Osteoblast (primary cell): ENCODE data around the gene TMEM120A. TPM values are rescaled to one million over a fixed set of nuclear protein-coding genes. Genes with fewer than 3 reads are reported as not detected.

Source experiments
- DNase-seq: peaks from one replicate; pipeline ENCODE4 v3.0.0; 2011; ENCODE audit warnings: low spot score, mixed read lengths; ENCODE audit not compliant: insufficient read length; ENCODE audit errors: missing footprints
- H2AFZ ChIP-seq: 2 replicates; pipeline ENCODE4 v1.6.0; 2011; ENCODE audit warnings: mild to moderate bottlenecking, low read length
- H3K27ac ChIP-seq: 2 replicates; pipeline ENCODE4 v1.5.1; 2011; ENCODE audit warnings: mild to moderate bottlenecking, low read depth, low read length, moderate library complexity
- H3K27me3 ChIP-seq: 2 replicates; pipeline ENCODE4 v1.6.0; 2012; ENCODE audit warnings: mild to moderate bottlenecking, control low read depth, inconsistent platforms, low read length, moderate library complexity; ENCODE audit not compliant: insufficient read depth
- H3K36me3 ChIP-seq: 2 replicates; pipeline ENCODE4 v1.5.1; 2011; ENCODE audit warnings: mild to moderate bottlenecking, low read length, control low read depth, moderate library complexity; ENCODE audit not compliant: insufficient read depth
- H3K4me1 ChIP-seq: 2 replicates; pipeline ENCODE4 v1.5.1; 2011; ENCODE audit warnings: mild to moderate bottlenecking, low read length, control low read depth, moderate library complexity; ENCODE audit not compliant: insufficient read depth
- H3K4me2 ChIP-seq: 2 replicates; pipeline ENCODE4 v1.6.0; 2011; ENCODE audit warnings: mild to moderate bottlenecking, low read length; ENCODE audit not compliant: insufficient read depth
- H3K4me3 ChIP-seq: fragments of 200-600 bp; sonication (generic); 3 replicates; pipeline ENCODE4 v1.5.1; 2012; ENCODE audit warnings: mild to moderate bottlenecking, low read length, inconsistent platforms; ENCODE audit not compliant: insufficient read depth
- H3K79me2 ChIP-seq: 2 replicates; pipeline ENCODE4 v1.6.0; 2012; ENCODE audit warnings: mild to moderate bottlenecking, low read length, control low read depth, inconsistent platforms; ENCODE audit not compliant: insufficient read depth
- H3K9me3 ChIP-seq: 2 replicates; pipeline ENCODE4 v1.5.1; 2011; ENCODE audit warnings: low read depth, low read length, control low read depth
- H4K20me1 ChIP-seq: 2 replicates; pipeline ENCODE4 v1.6.0; 2012; ENCODE audit warnings: mild to moderate bottlenecking, low read length, control low read depth; ENCODE audit not compliant: insufficient read depth
- total RNA-seq: library from RNA; depleted of rRNA; stranded (reverse); fragments of >200 nt; gene quantifications from 2 replicates; pipeline ENCODE4 v1.2.3, GENCODE V29; 2012
- TF ChIP-seq, protein P1 (sequence below): IDR thresholded peaks from 2 replicates; pipeline ENCODE4 v1.5.1; 2011; ENCODE audit warnings: mild to moderate bottlenecking, low read depth, low read length, moderate library complexity; ENCODE audit errors: extremely low read depth

TMEM120A gene
- total RNA-seq, 1 donor, result 25.3 TPM

DNA sequence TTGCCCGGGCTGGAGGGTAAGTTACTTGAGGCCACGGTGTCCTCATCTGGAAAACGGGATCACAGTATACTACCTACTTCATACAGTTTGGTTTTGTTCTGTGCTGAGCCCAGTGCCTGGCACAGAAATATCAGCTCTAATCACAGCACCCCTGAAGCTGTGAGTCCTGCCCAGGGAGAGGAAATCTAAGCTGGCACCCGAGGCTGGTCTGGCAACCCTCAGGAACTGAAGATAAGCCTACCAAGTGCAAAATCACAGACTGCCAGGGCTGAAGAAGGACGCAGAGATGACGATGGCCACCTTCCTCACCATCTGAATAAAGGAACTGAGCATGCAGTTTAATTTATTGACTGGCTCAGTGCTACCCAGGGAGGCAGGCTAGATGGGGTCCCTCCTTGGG lies 7.7 kb upstream of the TMEM120A start:
- no peaks in the 10 kb centered on the region for H3K27me3 ChIP-seq
- H3K4me2 ChIP-seq, result no peak overlapping the region
- no peak overlapping the region for H3K27ac ChIP-seq
- peaks cover 3% of the 10 kb centered on the region for H4K20me1 ChIP-seq
- H3K4me3 ChIP-seq, result no peak overlapping the region
- H3K9me3 ChIP-seq, result no peaks in the 10 kb centered on the region
- no peaks in the 10 kb centered on the region for H3K79me2 ChIP-seq
- DNase-seq, result no peak
- peaks cover 27% of the 10 kb centered on the region for H3K36me3 ChIP-seq
- TF ChIP-seq, protein P1, sequence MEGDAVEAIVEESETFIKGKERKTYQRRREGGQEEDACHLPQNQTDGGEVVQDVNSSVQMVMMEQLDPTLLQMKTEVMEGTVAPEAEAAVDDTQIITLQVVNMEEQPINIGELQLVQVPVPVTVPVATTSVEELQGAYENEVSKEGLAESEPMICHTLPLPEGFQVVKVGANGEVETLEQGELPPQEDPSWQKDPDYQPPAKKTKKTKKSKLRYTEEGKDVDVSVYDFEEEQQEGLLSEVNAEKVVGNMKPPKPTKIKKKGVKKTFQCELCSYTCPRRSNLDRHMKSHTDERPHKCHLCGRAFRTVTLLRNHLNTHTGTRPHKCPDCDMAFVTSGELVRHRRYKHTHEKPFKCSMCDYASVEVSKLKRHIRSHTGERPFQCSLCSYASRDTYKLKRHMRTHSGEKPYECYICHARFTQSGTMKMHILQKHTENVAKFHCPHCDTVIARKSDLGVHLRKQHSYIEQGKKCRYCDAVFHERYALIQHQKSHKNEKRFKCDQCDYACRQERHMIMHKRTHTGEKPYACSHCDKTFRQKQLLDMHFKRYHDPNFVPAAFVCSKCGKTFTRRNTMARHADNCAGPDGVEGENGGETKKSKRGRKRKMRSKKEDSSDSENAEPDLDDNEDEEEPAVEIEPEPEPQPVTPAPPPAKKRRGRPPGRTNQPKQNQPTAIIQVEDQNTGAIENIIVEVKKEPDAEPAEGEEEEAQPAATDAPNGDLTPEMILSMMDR, result no peak
- H3K4me1 ChIP-seq, result no peaks in the 10 kb centered on the region
- no peak overlapping the region for H2AFZ ChIP-seq

DNA sequence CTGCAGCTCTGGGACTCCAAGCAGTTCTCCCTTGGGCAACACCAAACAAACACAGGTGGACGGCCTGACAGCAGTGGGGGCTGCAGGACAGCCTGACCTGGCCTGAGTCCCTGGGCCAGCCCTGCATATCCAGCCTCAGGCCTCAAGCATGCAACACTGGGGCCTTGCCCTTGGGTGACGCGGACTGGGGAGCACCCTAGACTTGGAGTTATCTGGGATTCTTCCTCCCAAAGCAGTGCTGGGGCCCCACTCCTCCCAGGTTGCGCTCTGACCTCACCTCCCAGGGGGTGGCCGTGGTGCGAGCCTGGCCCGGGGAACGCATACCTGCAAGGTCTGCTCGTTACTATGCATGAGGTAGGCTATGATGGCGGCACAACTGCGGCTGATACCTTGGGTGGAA lies 6.2 kb upstream of the TMEM120A start:
- Histone ChIP-seq H4K20me1 (peaks cover 3% of the 10 kb centered on the region), H3K4me1 (no peaks in the 10 kb centered on the region), H3K9me3 (no peaks in the 10 kb centered on the region), H3K36me3 (peaks cover 38% of the 10 kb centered on the region), H3K27ac (no peak overlapping the region), H3K4me3 (no peak overlapping the region), H2AFZ (no peak overlapping the region), H3K79me2 (no peaks in the 10 kb centered on the region), H3K27me3 (no peaks in the 10 kb centered on the region), H3K4me2 (no peak overlapping the region)
- TF ChIP-seq, protein P1, result no peak
- DNase-seq, result no peak

DNA sequence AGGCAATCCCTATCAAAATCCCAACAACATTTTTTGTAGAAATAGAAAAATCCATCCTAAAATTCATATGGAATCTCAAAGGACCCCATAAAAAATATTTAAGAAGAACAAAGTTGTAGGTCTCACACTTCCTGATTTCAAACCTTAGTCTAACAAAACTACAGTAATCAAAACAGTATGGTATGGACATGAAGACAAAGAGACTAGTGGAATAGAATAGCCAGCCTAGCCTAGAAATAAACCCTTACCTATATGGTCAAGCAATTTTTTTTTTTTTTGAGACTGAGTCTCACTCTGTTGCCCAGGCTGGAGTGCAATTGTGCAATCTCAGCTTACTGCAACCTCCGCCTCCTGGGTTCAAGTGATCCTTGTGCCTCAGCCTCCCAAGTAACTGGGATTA lies 3.6 kb upstream of the TMEM120A start:
- TF ChIP-seq, protein P1, result no peak
- H3K9me3 ChIP-seq, result no peaks in the 10 kb centered on the region
- H3K27ac ChIP-seq, result no peak overlapping the region
- H3K4me2 ChIP-seq, result no peak overlapping the region
- no peaks in the 10 kb centered on the region for H3K27me3 ChIP-seq
- H4K20me1 ChIP-seq, result peaks cover 6% of the 10 kb centered on the region
- peaks cover 25% of the 10 kb centered on the region for H3K36me3 ChIP-seq
- DNase-seq, result no peak
- H3K4me1 ChIP-seq, result peaks cover 6% of the 10 kb centered on the region
- no peak overlapping the region for H3K4me3 ChIP-seq
- no peak overlapping the region for H2AFZ ChIP-seq
- peaks cover 6% of the 10 kb centered on the region for H3K79me2 ChIP-seq

DNA sequence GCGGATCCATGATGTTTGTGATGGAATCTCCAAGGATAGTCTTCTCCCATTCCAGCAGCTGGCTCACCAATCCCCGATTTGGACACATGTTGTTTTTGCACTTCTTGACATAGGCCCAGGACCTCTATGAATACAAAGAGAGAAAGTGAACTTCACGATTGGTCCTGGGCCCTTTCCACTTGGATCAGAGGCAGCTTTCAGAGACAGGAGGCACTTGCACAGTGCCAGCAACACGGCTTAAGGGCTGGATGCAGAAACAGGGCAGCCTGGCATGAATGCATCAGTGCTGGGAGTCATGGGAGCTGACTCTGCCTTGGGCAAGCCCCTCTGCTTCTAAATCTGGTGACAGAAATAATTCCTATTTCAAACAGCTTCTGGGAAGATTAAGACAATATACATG lies 2.1 kb upstream of the TMEM120A start:
- H3K4me3 ChIP-seq, result no peak overlapping the region
- H3K79me2 ChIP-seq, result peaks cover 7% of the 10 kb centered on the region
- H3K4me1 ChIP-seq, result peaks cover 6% of the 10 kb centered on the region
- no peaks in the 10 kb centered on the region for H3K27me3 ChIP-seq
- H3K4me2 ChIP-seq, result no peak overlapping the region
- no peaks in the 10 kb centered on the region for H3K9me3 ChIP-seq
- no peak for DNase-seq
- peaks cover 6% of the 10 kb centered on the region for H4K20me1 ChIP-seq
- peaks cover 21% of the 10 kb centered on the region for H3K36me3 ChIP-seq
- no peak overlapping the region for H3K27ac ChIP-seq
- TF ChIP-seq, protein P1, result no peak
- no peak overlapping the region for H2AFZ ChIP-seq
